ENCODE measurements around the gene RAB7A. TPM values are rescaled to one million over a fixed set of nuclear protein-coding genes. Genes with fewer than 3 reads are reported as not detected.
"Not testable (repeated sequence)": the region's sequence is repeated elsewhere in the genome, so short reads cannot be mapped to it uniquely, and the experiment has no call there.

Gene RAB7A
- total RNA-seq, 1 experiment from 2014 or later, result 168 TPM

DNA sequence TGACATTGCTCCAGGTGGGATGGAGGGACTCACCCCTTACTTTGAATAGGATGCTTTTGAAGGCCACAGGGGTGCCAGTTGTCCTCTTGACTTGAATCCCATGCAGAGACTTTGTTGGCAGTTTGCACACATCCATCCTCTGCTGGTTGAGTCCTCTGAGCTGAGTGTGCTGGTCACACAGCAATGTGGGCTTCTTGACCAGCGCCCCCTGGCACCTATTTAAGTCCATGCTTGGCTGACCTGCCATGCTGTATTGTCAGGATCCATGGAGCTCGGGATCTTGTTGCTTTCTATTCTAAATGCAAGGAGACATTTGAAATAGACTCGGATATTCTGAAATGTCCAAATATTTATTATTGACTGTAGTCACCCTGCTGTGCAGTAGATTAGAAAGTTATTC is 19.8 kb downstream of the RAB7A start:
- in situ Hi-C loops (cut with HindIII; ENCODE audit: low sequenced_read_pairs), result no loop called here
- no peak for DNase-seq (ENCODE audit: low spot score)

GRCh38 chr3:128746881-128747280 is 20.9 kb downstream of the RAB7A start:
- no peak for DNase-seq (ENCODE audit: low spot score)
- in situ Hi-C loops (cut with HindIII; ENCODE audit: low sequenced_read_pairs), result no loop called here

DNA sequence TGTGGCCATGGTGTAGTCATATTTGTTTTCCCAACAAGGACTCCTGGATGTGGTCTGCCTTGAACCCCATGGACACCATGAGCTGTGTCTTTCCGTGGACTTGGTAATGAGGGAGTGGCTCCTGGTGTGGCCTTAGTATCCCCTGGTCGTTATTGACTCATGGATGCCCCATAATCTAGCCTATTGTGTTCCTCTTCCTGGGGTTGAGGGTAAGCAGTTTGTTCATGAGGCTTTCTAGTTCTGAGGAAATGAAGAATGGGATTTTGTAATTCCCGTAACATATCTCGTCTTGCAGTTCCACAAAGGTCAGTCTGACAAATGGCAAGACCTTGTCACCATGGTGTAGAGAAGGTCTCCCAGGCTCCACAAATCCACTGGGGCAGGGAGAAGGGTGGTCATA is 22.6 kb downstream of the RAB7A start:
- no peak for DNase-seq (ENCODE audit: low spot score)
- in situ Hi-C loops (cut with HindIII; ENCODE audit: low sequenced_read_pairs), result no loop called here

DNA sequence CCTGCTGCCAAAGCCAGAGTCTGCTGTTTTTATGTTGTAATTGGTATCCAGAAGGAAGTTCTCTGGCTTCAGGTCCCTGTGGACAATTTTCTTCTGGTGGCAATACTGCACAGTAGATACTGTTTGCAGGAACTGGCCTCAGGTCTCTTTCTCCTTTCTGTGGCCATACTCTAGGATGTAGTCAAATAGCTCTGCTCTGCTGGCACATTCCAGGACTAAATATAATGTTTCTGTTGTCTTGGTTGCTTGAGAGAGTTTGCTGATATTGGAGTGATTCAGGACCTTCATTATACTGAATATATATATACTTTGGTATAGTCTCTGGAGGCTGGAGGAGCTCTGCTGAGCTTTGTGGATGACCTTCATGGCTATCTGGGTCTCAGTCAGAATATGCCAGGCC is 23.1 kb downstream of the RAB7A start:
- DNase-seq (ENCODE audit: low spot score), result no peak
- in situ Hi-C loops (cut with HindIII; ENCODE audit: low sequenced_read_pairs), result no loop called here

DNA sequence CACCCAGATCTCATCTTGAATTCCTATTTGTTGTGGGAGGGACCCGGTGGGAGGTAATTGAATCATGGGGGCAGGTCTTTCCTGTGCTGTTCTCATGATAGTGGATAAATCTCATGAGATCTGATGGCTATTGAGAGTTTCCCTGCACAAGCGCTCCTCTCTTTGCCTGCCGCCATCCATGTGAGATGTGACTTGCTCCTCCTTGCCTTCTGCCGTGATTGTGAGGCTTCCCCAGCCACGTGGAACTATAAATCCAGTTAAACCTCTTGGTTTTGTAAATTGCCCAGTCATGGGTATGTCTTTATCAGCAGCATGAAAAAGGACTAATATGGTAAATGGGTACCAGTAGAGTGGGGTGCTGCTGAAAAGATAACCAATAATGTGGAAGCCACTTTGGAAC is 23.6 kb downstream of the RAB7A start:
- DNase-seq (ENCODE audit: low spot score); in situ Hi-C loops (cut with HindIII; ENCODE audit: low sequenced_read_pairs): not testable (repeated sequence)

DNA sequence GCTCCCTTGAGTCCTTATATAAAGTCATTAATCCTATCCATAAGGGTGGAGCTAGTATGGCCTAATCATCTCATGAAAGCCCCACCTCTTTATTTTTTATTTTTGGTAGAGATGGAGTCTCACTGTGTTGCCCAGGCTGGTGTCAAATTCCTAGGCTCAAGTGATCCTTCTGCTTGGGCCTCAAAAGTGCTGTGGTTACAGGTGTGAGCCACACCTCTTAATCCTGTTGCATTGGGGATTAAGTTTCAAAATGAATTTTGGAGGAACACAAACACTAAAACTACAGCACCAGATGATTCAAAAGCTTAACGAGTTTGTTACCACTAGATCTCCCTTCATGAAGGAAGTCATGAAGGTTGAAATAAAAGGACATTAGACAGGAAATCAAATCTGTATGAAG is 27.7 kb downstream of the RAB7A start:
- in situ Hi-C loops (cut with HindIII; ENCODE audit: low sequenced_read_pairs), result no loop called here
- DNase-seq (ENCODE audit: low spot score), result no peak

DNA sequence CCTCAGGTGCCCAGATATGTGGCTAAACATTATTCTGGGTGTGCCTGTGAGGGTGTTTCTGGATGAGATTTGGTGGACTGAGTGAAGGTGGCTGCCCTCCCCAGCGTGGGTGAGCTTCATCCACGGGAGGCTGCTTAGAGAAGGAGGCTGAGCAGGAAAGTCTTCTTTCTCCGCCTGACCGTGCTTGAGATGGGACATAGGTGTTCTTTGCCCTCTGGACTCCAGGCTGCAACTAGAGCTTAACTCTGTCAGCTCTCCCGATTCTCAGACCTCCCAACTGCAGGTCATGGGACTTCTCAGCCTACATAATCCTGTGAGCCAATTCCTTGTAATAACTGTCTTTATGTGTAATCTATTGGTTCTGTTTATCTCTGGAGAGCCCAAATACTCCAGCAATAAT is 34.1 kb downstream of the RAB7A start:
- in situ Hi-C loops (cut with HindIII; ENCODE audit: low sequenced_read_pairs), result no loop called here
- DNase-seq (ENCODE audit: low spot score), result no peak

GRCh38 chr3:128760881-128761280 is 34.9 kb downstream of the RAB7A start:
- in situ Hi-C loops (cut with HindIII; ENCODE audit: low sequenced_read_pairs), result no loop called here
- no peak for DNase-seq (ENCODE audit: low spot score)

GRCh38 chr3:128761392-128761791 is 35.4 kb downstream of the RAB7A start:
- in situ Hi-C loops (cut with HindIII; ENCODE audit: low sequenced_read_pairs), result no loop called here

DNA sequence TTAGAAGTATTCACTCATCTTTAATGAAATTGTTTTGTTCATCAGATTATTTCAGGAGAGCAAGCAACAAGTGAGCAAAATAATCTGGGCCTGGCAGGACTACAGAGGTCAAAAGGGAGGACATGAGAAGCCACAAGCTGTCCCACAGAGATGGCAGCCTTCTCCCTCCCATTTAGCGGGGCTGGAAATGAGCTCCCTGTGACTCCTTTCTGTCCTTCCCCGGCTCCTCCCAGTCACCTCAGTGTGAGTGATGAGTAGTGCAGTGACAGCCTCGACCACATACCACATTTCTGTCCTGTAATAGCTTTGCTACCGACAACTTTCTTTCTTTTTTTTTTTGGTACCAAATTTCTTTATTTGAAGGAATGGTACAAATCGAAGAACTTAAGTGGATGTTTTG is 38.0 kb downstream of the RAB7A start:
- no peak for DNase-seq (ENCODE audit: low spot score)
- in situ Hi-C loops (cut with HindIII; ENCODE audit: low sequenced_read_pairs), result no loop called here

More at GRCh38 chr3:128761392-128761791, 35.4 kb downstream of the RAB7A start:
- DNase-seq (ENCODE audit: low spot score), result no peak

DNA sequence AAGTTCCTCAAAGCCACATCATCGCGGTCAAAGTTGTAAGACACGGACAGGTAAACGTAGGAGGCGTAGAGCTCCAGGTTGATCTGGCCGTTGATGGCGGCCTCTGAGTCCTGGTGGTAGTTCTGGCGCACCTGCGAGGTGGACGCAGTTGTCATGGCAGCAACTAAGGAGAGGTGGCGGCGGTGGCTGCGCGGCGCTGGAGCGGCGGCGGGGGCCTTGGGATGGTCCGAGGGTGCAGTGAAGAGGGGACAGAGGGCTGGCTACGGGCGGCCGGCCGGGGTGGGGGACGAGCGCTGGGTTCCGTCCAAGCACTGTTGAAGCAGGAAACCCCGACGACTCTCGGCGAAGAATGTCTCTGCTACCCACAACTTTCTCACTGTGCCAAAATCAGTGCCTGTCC is 38.9 kb downstream of the RAB7A start:
- no peak for DNase-seq (ENCODE audit: low spot score)
- in situ Hi-C loops (cut with HindIII; ENCODE audit: low sequenced_read_pairs), result no loop called here

DNA sequence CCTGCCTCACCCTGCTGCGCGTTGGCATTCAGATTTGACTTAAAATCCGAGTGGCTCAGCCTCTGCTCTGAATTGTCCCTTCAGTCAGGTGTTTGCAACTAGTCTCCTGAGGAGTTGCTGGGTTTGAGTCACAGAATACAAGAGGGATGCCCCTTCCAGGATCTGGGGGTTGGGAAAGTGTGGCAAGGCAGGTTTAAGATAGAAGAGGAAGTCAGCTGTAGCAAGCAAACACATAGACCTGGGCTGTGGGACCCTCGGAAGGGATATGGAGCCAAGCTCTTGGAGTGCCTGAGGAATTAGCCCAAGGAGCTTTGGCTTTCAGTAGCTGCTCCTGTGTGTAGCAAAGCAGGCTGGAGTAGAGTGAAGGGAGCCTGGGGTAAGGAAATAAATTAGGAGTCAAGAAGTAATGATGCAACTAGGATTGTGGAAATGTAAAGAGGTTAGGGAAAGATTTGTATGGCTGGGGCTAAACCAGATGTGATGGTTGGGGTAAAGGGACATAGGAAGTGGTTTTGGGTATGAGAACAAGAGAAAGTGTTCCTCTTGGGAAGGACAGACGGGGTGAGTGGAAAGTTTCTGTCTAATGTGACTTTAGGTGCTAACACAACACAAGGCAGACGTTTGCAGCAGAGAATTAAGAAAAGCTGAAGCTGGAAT is 41.2 kb downstream of the RAB7A start:
- DNase-seq (ENCODE audit: low spot score), result no peak
- in situ Hi-C loops (cut with HindIII; ENCODE audit: low sequenced_read_pairs), result no loop called here

GRCh38 chr3:128768471-128768870 is 42.5 kb downstream of the RAB7A start:
- no peak for DNase-seq (ENCODE audit: low spot score)
- in situ Hi-C loops (cut with HindIII; ENCODE audit: low sequenced_read_pairs), result no loop called here

GRCh38 chr3:128770387-128770786 is 44.4 kb downstream of the RAB7A start:
- in situ Hi-C loops (cut with HindIII; ENCODE audit: low sequenced_read_pairs), result no loop called here
- DNase-seq (ENCODE audit: low spot score), result no peak

DNA sequence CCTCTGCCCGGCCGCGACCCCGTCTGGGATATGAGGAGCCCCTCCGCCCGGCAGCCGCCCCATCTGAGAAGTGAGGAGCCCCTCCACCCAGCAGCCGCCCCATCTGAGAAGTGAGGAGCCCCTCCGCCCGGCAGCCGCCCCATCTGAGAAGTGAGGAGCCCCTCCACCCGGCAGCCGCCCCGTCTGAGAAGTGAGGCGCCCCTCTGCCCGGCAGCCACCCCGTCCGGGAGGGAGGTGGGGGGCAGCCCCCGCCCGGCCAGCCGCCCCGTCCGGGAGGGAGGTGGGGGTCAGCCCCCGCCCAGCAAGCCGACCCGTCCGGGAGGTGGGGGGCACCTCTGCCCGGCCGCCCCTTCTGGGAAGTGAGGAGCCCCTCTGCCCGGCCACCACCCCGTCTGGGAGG is 47.2 kb downstream of the RAB7A start:
- in situ Hi-C loops (cut with HindIII; ENCODE audit: low sequenced_read_pairs), result not testable (repeated sequence)

DNA sequence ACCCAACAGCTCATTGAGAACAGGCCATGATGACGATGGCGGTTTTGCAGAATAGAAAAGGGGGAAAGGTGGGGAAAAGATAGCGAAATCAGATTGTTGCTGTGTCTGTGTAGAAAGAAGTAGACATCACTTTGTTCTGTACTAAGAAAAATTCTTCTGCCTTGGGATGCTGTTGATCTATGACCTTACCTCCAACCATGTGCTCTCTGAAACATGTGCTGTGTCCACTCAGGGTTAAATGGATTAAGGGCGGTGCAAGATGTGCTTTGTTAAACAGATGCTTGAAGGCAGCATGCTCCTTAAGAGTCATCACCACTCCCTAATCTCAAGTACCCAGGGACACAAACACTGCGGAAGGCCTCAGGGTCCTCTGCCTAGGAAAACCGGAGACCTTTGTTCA is 47.6 kb downstream of the RAB7A start:
- DNase-seq (ENCODE audit: low spot score); in situ Hi-C loops (cut with HindIII; ENCODE audit: low sequenced_read_pairs): not testable (repeated sequence)

More for the DNA sequence above, 47.2 kb downstream of the RAB7A start:
- DNase-seq (ENCODE audit: low spot score), result not testable (repeated sequence)

GRCh38 chr3:128775241-128775640 is 49.3 kb downstream of the RAB7A start:
- no peak for DNase-seq (ENCODE audit: low spot score)

DNA sequence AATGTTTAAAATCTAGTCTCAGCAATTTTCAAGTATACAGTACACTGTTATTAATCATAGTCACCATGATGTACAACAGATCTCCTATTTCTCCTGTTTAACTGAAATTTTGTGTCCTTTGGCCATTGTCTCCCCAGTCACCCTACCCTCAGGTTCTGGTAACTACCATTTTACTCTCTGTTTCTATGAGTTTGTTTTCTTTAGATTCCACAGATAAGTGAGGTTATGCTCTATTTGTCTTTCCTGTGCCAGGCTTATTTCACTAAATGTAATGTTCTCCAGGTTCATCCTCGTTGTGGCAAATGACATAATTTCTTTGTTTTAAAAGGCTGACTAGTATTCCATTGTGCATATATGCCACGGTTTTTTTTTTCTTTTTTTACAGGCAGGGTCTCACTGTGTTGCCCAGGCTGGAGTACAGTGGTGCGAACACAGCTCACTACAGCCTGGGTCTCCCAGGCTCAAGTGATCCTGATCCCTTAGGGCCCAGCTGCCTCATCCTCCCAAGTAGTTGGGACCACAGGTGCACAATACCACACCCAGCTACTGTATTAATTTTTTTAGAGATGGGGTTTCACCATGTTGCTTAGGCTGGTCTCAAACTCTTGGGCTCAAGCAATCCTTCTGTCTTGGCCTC is 50.0 kb downstream of the RAB7A start:
- no peak for DNase-seq (ENCODE audit: low spot score)
- in situ Hi-C loops (cut with HindIII; ENCODE audit: low sequenced_read_pairs), result no loop called here

More at GRCh38 chr3:128775241-128775640, 49.3 kb downstream of the RAB7A start:
- in situ Hi-C loops (cut with HindIII; ENCODE audit: low sequenced_read_pairs), result no loop called here

DNA sequence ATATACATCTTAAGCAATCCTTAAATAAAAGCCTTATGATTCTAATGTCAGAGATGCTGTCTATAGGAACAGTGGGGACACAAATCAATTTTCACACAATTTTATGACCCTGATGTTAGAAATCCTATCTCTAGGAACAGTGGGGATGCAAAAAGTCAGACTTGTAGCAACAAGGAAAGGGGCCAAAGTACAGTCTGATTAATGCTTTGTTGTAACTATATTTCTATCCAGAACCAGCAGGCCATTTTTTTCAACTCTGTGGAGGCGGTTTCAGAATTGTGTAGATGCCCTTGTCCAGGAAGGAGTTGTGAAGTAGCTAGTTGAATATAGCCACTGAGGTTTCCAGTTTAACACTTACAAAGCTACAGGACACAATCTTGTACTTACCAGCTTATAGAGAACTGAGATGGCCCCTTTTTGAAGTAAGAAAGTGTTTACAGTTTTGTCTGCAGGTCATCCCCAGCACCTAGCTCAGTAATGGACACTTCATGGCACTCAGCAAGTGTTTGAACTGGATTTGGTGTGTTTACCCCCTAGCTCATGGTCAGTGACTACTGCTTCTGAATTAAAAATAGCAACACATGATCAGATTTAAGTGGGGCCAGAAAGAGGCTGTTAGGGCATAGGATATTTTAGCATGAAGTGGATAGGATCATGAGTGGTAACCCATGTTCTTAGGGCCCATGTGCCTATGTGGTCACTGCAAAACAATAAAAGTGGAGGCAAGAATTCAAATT is 54.3 kb downstream of the RAB7A start:
- DNase-seq (ENCODE audit: low spot score), result no peak
- in situ Hi-C loops (cut with HindIII; ENCODE audit: low sequenced_read_pairs), result no loop called here

GRCh38 chr3:128781164-128781563 is 55.2 kb downstream of the RAB7A start:
- in situ Hi-C loops (cut with HindIII; ENCODE audit: low sequenced_read_pairs), result no loop called here
- DNase-seq (ENCODE audit: low spot score), result no peak

Measured in G401 (cell line).